HEK293 (cell line): Measurements from ENCODE around the gene SBF2.

Source experiments
- CTCF ChIA-PET: fragments of 350-600 bp; formaldehyde crosslinking; extraction: SDS; loops from one replicate; lab custom pipeline; 2021; ENCODE audit warnings: antibody characterized with exemption; lab: Yijun Ruan, JAX
- POLR2A ChIA-PET: fragments of 300-600 bp; formaldehyde crosslinking; extraction: SDS; loops from one replicate; lab custom pipeline; 2020; ENCODE audit warnings: antibody characterized with exemption, inconsistent platforms; lab: Yijun Ruan, JAX
- H3K27ac ChIP-seq: fragments of 200-500 bp; sonication (Bioruptor generic); 2 replicates; pipeline ENCODE4 v1.5.1; 2014; ENCODE audit warnings: low read depth, low read length, control low read depth, inconsistent platforms; ENCODE audit errors: extremely low read depth
- H3K36me3 ChIP-seq, 2 experiments: fragments of 200-500 bp in 1 of 2; sonication (Bioruptor generic) in 1 of 2; 1 replicate in 1 of 2; 2 replicates in 1 of 2; pipeline ENCODE4 v1.5.1; 2014 to 2017; ENCODE audit warnings: inconsistent platforms in 2 of 2, low read length in 2 of 2; ENCODE audit not compliant: control insufficient read depth in 2 of 2, insufficient read depth in 1 of 2
- H3K4me1 ChIP-seq: fragments of 200-500 bp; sonication (Bioruptor generic); 2 replicates; pipeline ENCODE4 v1.5.1; 2014; ENCODE audit warnings: mild to moderate bottlenecking, low read length, inconsistent platforms; ENCODE audit not compliant: control insufficient read depth, insufficient read depth
- H3K4me3 ChIP-seq: 2 replicates; pipeline ENCODE4 v1.5.1; 2011; ENCODE audit warnings: low read depth, mild to moderate bottlenecking, control low read depth, low read length, moderate library complexity
- H3K9me3 ChIP-seq: fragments of 200-500 bp; sonication (Bioruptor generic); 2 replicates; pipeline ENCODE4 v1.5.1; 2014; ENCODE audit warnings: low read depth, low read length, inconsistent platforms; ENCODE audit not compliant: control insufficient read depth, insufficient read depth
- BCL11B ChIP-seq: fragments of 450-650 bp; formaldehyde crosslinking; IDR thresholded peaks from 2 replicates; pipeline ENCODE4 v1.5.1; 2016; ENCODE audit warnings: low read depth, missing biosample characterization, missing genetic modification characterization
- MZF1 ChIP-seq: fragments of 450-650 bp; formaldehyde crosslinking; IDR thresholded peaks from 2 replicates; pipeline ENCODE4 v1.5.1; 2017; ENCODE audit warnings: missing biosample characterization, missing genetic modification characterization, borderline replicate concordance
- RBAK ChIP-seq: fragments of 450-650 bp; formaldehyde crosslinking; IDR thresholded peaks from 2 replicates; pipeline ENCODE4 v1.5.1; 2016; ENCODE audit warnings: missing biosample characterization, missing genetic modification characterization
- REPIN1 ChIP-seq: fragments of 450-650 bp; formaldehyde crosslinking; IDR thresholded peaks from 2 replicates; pipeline ENCODE4 v1.5.1; 2017; ENCODE audit warnings: missing biosample characterization, missing genetic modification characterization, low read depth
- SALL2 ChIP-seq: fragments of 450-650 bp; formaldehyde crosslinking; IDR thresholded peaks from 2 replicates; pipeline ENCODE4 v1.5.0; 2017; ENCODE audit warnings: missing biosample characterization, mild to moderate bottlenecking, missing genetic modification characterization, borderline replicate concordance
- WT1 ChIP-seq: fragments of 450-650 bp; formaldehyde crosslinking; IDR thresholded peaks from 2 replicates; pipeline ENCODE4 v1.5.1; 2016; ENCODE audit warnings: missing biosample characterization, missing genetic modification characterization
- YY1 ChIP-seq: fragments of 450-650 bp; formaldehyde crosslinking; IDR thresholded peaks from 2 replicates; pipeline ENCODE4 v1.5.1; 2018; ENCODE audit warnings: missing biosample characterization, missing genetic modification characterization
- YY2 ChIP-seq: fragments of 450-650 bp; formaldehyde crosslinking; IDR thresholded peaks from 2 replicates; pipeline ENCODE4 v1.5.1; 2016; ENCODE audit warnings: missing biosample characterization, missing genetic modification characterization
- ZNF202 ChIP-seq: fragments of 450-650 bp; formaldehyde crosslinking; IDR thresholded peaks from 2 replicates; pipeline ENCODE4 v1.5.1; 2016; ENCODE audit warnings: missing biosample characterization, missing genetic modification characterization, borderline replicate concordance
- ZNF292 ChIP-seq: fragments of 450-650 bp; formaldehyde crosslinking; IDR thresholded peaks from 2 replicates; pipeline ENCODE4 v1.5.1; 2016; ENCODE audit warnings: low read depth, missing biosample characterization, missing genetic modification characterization, borderline replicate concordance
- ZNF521 ChIP-seq: fragments of 450-650 bp; formaldehyde crosslinking; IDR thresholded peaks from 2 replicates; pipeline ENCODE4 v1.5.1; 2017; ENCODE audit warnings: missing biosample characterization, mild to moderate bottlenecking, missing genetic modification characterization
- ZNF544 ChIP-seq: fragments of 450-650 bp; formaldehyde crosslinking; IDR thresholded peaks from 2 replicates; pipeline ENCODE4 v1.5.0; 2017; ENCODE audit warnings: missing biosample characterization, missing genetic modification characterization
- ZNF626 ChIP-seq: fragments of 450-650 bp; sonication (Bioruptor Pico); formaldehyde crosslinking; IDR thresholded peaks from 2 replicates; pipeline ENCODE4 v1.5.1; 2018; ENCODE audit warnings: missing biosample characterization, missing genetic modification characterization, inconsistent platforms
- ZNF639 ChIP-seq: fragments of 450-650 bp; formaldehyde crosslinking; IDR thresholded peaks from 2 replicates; pipeline ENCODE4 v1.5.1; 2016; ENCODE audit warnings: missing biosample characterization, missing genetic modification characterization
- ZNF677 ChIP-seq: fragments of 450-650 bp; IDR thresholded peaks from 2 replicates; pipeline ENCODE4 v1.5.0; 2018; ENCODE audit warnings: missing biosample characterization, mild to moderate bottlenecking, missing genetic modification characterization, moderate library complexity
- ZNF707 ChIP-seq: fragments of 450-650 bp; formaldehyde crosslinking; IDR thresholded peaks from 2 replicates; pipeline ENCODE4 v1.5.1; 2016; ENCODE audit warnings: missing biosample characterization, missing genetic modification characterization
- ZNF777 ChIP-seq: fragments of 450-650 bp; formaldehyde crosslinking; IDR thresholded peaks from 2 replicates; pipeline ENCODE4 v1.5.1; 2017; ENCODE audit warnings: missing biosample characterization, missing genetic modification characterization, borderline replicate concordance
- ZNF785 ChIP-seq: fragments of 450-650 bp; formaldehyde crosslinking; IDR thresholded peaks from 2 replicates; pipeline ENCODE4 v1.5.1; 2016; ENCODE audit warnings: missing biosample characterization, missing genetic modification characterization
- ZNF791 ChIP-seq: fragments of 450-650 bp; formaldehyde crosslinking; IDR thresholded peaks from 2 replicates; pipeline ENCODE4 v1.5.1; 2016; ENCODE audit warnings: missing biosample characterization, missing genetic modification characterization
- ZSCAN30 ChIP-seq: fragments of 450-650 bp; IDR thresholded peaks from 2 replicates; pipeline ENCODE4 v1.5.1; 2018; ENCODE audit warnings: missing biosample characterization, mild to moderate bottlenecking, missing genetic modification characterization, moderate library complexity
- TF ChIP-seq, protein P1 (sequence below): fragments of 450-650 bp; formaldehyde crosslinking; IDR thresholded peaks from 2 replicates; pipeline ENCODE4 v1.5.1; 2016; ENCODE audit warnings: missing biosample characterization, missing genetic modification characterization
- TF ChIP-seq, protein P2 (sequence below): fragments of 450-650 bp; formaldehyde crosslinking; IDR thresholded peaks from 2 replicates; pipeline ENCODE4 v1.5.1; 2016; ENCODE audit warnings: missing biosample characterization, missing genetic modification characterization

SBF2 gene

DNA sequence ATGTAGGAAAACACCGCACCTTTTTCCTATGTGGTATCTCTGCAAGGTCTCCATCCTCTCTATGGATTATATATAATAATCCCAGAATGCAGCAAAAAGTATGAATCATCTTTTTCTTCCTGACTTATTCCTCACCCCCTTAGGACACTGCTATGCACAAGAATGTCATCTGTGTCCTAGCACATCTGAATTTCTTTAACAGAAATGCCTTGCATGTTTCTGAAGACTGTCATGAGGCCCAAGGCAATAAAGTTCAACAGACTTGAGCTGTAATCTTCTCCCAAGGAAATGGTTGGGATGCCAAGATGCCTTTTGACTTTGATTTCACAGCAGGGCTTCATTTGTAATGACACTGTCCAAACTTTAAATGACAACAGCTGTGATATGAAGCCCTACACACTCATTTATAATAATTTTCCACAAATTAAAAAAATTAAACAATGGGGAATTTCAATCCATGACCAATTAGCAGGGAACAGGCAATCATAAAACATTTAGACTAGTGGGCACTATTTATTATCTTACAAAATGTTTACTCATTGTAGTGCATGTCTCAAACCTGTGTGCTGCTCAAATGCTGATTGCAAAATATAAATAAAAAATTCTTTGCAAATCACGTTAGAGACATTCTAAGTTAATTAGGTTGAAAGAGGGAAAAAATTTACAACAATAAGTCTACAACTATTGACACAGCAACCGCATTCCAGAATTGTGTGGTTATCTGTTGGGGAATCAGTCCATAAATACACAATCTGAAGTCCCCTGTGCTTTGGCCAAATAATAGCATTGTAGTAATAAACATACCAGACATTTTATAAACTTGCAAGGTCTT lies 387.8 kb downstream of the SBF2 start:
- POLR2A ChIA-PET = no interaction called here
- CTCF ChIA-PET = interaction anchor here (0.5 to 1.4 kb wide), 4 partner anchors 12 to 160 kb away, joined by 3 to 4 read pairs (median 4); no protein-coding TSS in a partner anchor

DNA sequence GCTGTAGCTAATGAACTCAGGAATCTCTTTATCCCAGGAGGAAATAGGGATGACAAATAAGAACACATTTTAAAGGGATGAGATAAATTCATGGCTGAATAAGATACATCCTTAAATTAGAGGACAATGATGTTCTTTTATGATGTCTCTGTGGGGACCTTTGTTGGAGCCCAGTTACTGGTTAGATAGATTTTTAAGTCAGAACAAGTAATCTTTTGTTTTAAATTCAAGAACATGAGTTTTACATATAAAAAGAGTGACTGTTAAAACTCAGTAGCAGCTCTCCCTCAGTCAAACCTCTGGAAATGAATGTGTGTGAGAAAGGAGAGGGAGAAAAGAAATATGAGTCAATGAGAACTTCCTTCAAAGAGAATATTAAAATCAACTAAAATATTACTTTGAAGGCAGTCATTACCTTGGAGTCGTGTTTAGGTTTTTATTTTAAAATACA lies 388.5 kb downstream of the SBF2 start:
- POLR2A ChIA-PET = interaction anchor here (1.2 kb wide), 1 partner anchor 13 kb away, joined by 7 read pairs; no protein-coding TSS in a partner anchor

More for the DNA sequence above, 387.8 kb downstream of the SBF2 start:
- no peaks in the 10 kb centered on the region for H3K9me3 ChIP-seq
- no peak overlapping the region for H3K4me3 ChIP-seq
- no peak overlapping the region for H3K27ac ChIP-seq
- no peaks in the 10 kb centered on the region for H3K36me3 ChIP-seq
- no peak for TF ChIP-seq ZNF292 (tag by site-specific recombination)
- TF ChIP-seq BCL11B = no peak
- no peak for TF ChIP-seq ZNF791
- TF ChIP-seq ZSCAN30 = no peak
- TF ChIP-seq YY1 = no peak
- TF ChIP-seq YY2 (tag by site-specific recombination) = no peak
- no peaks in the 10 kb centered on the region for H3K4me1 ChIP-seq

GRCh38 chr11:9903579-9903978 lies 390.4 kb downstream of the SBF2 start:
- ChIA-PET CTCF (interaction anchor here (0.7 kb wide), 1 partner anchor 1814 kb away, joined by 3 read pairs; no protein-coding TSS in a partner anchor), POLR2A (no interaction called here)
- H3K27ac ChIP-seq = no peak overlapping the region
- H3K4me1 ChIP-seq = no peaks in the 10 kb centered on the region
- H3K36me3 ChIP-seq = no peaks in the 10 kb centered on the region
- no peaks in the 10 kb centered on the region for H3K9me3 ChIP-seq
- TF ChIP-seq ZNF639 = no peak
- TF ChIP-seq ZNF777 = no peak
- TF ChIP-seq, protein P1, sequence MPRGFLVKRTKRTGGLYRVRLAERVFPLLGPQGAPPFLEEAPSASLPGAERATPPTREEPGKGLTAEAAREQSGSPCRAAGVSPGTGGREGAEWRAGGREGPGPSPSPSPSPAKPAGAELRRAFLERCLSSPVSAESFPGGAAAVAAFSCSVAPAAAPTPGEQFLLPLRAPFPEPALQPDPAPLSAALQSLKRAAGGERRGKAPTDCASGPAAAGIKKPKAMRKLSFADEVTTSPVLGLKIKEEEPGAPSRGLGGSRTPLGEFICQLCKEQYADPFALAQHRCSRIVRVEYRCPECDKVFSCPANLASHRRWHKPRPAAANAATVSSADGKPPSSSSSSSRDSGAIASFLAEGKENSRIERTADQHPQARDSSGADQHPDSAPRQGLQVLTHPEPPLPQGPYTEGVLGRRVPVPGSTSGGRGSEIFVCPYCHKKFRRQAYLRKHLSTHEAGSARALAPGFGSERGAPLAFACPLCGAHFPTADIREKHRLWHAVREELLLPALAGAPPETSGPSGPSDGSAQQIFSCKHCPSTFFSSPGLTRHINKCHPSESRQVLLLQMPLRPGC (tag by site-specific recombination) = no peak
- TF ChIP-seq WT1 (tag by site-specific recombination) = no peak
- TF ChIP-seq ZNF521 (tag by site-specific recombination) = no peak
- no peak for TF ChIP-seq MZF1
- no peak for TF ChIP-seq ZNF202 (tag by site-specific recombination)
- no peak for TF ChIP-seq ZNF544 (tag by site-specific recombination)
- TF ChIP-seq, protein P2, sequence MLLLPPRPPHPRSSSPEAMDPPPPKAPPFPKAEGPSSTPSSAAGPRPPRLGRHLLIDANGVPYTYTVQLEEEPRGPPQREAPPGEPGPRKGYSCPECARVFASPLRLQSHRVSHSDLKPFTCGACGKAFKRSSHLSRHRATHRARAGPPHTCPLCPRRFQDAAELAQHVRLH = no peak
- H3K4me3 ChIP-seq = no peak overlapping the region

More for the DNA sequence above, 388.5 kb downstream of the SBF2 start:
- no peaks in the 10 kb centered on the region for H3K36me3 ChIP-seq
- no peaks in the 10 kb centered on the region for H3K9me3 ChIP-seq
- TF ChIP-seq ZNF677 (tag by site-specific recombination) (no peak), SALL2 (no peak), REPIN1 (tag by site-specific recombination) (no peak), ZNF626 (tag by site-specific recombination) (no peak), ZNF785 (no peak), RBAK (tag by site-specific recombination) (no peak), ZNF707 (tag by site-specific recombination) (no peak)
- CTCF ChIA-PET = interaction anchor here (0.5 to 1.4 kb wide), 4 partner anchors 43 to 161 kb away, joined by 3 to 4 read pairs (median 4); no protein-coding TSS in a partner anchor
- H3K27ac ChIP-seq = no peak overlapping the region
- H3K4me3 ChIP-seq = no peak overlapping the region
- H3K4me1 ChIP-seq = no peaks in the 10 kb centered on the region
